Measurements from ENCODE around the gene SSRP1.
A peak's percentile ranks its signal among the peaks of the same experiment; 100 is the strongest.

SSRP1 gene

DNA sequence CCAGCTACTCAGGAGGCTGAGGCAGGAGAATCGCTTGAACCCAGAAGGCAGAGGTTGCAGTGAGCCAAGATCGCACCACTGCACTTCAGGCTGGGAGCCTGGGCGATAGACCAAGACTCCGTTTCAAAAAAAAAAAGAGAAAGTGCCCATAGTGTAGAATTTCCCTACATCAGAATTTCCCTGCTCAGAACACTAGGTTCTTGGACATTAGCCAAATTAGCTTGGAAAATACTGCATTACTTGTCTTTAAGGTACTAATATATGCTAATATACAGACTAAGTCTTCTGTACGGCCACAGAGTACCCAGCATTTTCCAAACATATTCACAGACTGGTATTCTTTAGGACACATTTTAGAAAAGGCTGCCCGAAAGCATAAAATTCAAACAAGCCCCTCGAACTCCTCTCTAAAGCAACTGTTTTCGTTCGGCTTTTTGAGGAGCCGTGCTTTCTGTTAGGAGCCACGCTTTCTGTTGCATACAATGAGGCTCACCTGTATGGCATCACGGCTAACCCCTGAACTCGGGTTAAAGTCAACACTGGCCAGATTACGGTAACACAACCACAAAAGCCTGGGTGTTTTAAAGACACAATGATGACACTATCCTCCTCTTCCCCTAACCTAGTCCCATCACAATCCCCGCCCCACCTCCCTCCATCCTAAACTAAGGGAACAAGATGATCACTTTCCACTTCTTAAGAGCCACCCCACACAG, 29.4 kb downstream of the SSRP1 start:
- H2AK5ac ChIP-seq (ENCODE audit: low read length): no peak overlapping the region
- H4K12ac ChIP-seq (ENCODE audit: low read depth, low read length): no peak overlapping the region
- no peak overlapping the region for H3K14ac ChIP-seq (ENCODE audit: low read length)
- DNase-seq: no peak
- no peak overlapping the region for H3K27ac ChIP-seq (ENCODE audit: low read depth, low read length)
- H3K79me1 ChIP-seq (ENCODE audit: low read length): peaks cover 14% of the 10 kb centered on the region
- no peak overlapping the region for H3K18ac ChIP-seq (ENCODE audit: low read length)
- no peak overlapping the region for H3K4me3 ChIP-seq (ENCODE audit: low read depth, low read length)
- no peak overlapping the region for H4K8ac ChIP-seq (ENCODE audit: low read depth, low read length)
- no peak overlapping the region for H3K4me2 ChIP-seq (ENCODE audit: low read length)
- H3K79me2 ChIP-seq (ENCODE audit: control insufficient read depth, insufficient read depth, low read length, poor library complexity): peaks cover 30% of the 10 kb centered on the region
- WGBS (ENCODE audit: extremely low coverage, insufficient coverage, insufficient read length): 100% methylated on average over 1 of the region's 15 CpGs
- no peak overlapping the region for H2BK120ac ChIP-seq (ENCODE audit: insufficient read depth, low read length, poor library complexity)
- H3K27me3 ChIP-seq (ENCODE audit: insufficient read depth, low read length): no peaks in the 10 kb centered on the region
- H3K23ac ChIP-seq (ENCODE audit: low read length): no peak overlapping the region
- H3K4ac ChIP-seq (ENCODE audit: low read depth, low read length): peak overlapping the region; percentile 35
- H2AFZ ChIP-seq (ENCODE audit: insufficient read depth, low read length, poor library complexity): no peak overlapping the region
- peaks cover 38 to 55% of the 10 kb centered on the region in 2 experiments for H3K4me1 ChIP-seq (ENCODE audit: control insufficient read depth in 1 of 2, insufficient read depth in 2 of 2, low read length in 2 of 2)
- no peak overlapping the region for H2BK5ac ChIP-seq (ENCODE audit: low read depth, low read length, poor library complexity)
- H3K36me3 ChIP-seq (ENCODE audit: control insufficient read depth in 1 of 2, insufficient read depth in 2 of 2, low read length in 2 of 2): peaks cover 73 to 78% of the 10 kb centered on the region in 2 experiments
- H4K91ac ChIP-seq (ENCODE audit: low read depth, low read length): no peak overlapping the region
- no peak overlapping the region for H3K9ac ChIP-seq (ENCODE audit: low read length)
- no peak overlapping the region for H2BK12ac ChIP-seq (ENCODE audit: low read length)
- H3K9me3 ChIP-seq (ENCODE audit: insufficient read depth, low read depth, low read length): no peaks in the 10 kb centered on the region

DNA sequence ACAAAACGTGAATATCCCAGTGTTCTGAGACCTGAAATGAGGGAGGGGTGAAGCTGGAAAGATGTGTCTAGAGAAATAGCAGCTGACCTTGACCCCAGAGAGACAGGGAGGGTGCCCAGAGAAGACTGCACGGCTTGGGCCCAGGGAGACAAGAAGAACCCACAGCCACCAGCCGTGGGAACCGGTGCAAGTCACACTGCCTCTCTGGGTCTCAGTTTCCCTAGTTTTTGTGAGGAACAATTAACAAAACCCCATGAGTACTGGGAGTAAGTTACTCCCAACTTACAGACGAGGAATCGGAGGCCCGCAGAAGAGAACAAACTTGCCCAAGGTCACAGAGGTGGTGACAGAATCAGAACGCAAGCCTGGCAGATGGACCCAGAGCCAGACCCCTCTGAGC, 30.2 kb downstream of the SSRP1 start:
- H3K27me3 ChIP-seq (ENCODE audit: insufficient read depth, low read length): no peaks in the 10 kb centered on the region
- H3K18ac ChIP-seq (ENCODE audit: low read length): no peak overlapping the region
- no peak overlapping the region for H2AFZ ChIP-seq (ENCODE audit: insufficient read depth, low read length, poor library complexity)
- no peak overlapping the region for H3K4me3 ChIP-seq (ENCODE audit: low read depth, low read length)
- WGBS (ENCODE audit: extremely low coverage, insufficient coverage, insufficient read length): no CpG with 5 or more reads among the region's 8 CpGs
- H4K91ac ChIP-seq (ENCODE audit: low read depth, low read length): no peak overlapping the region
- no peak overlapping the region for H3K23ac ChIP-seq (ENCODE audit: low read length)
- no peak overlapping the region for H2BK120ac ChIP-seq (ENCODE audit: insufficient read depth, low read length, poor library complexity)
- no peak overlapping the region for H3K27ac ChIP-seq (ENCODE audit: low read depth, low read length)
- no peak overlapping the region for H2BK5ac ChIP-seq (ENCODE audit: low read depth, low read length, poor library complexity)
- H3K79me2 ChIP-seq (ENCODE audit: control insufficient read depth, insufficient read depth, low read length, poor library complexity): peaks cover 28% of the 10 kb centered on the region
- no peak overlapping the region for H3K9ac ChIP-seq (ENCODE audit: low read length)
- H4K8ac ChIP-seq (ENCODE audit: low read depth, low read length): no peak overlapping the region
- H3K36me3 ChIP-seq (ENCODE audit: control insufficient read depth in 1 of 2, insufficient read depth in 2 of 2, low read length in 2 of 2): peaks cover 79 to 82% of the 10 kb centered on the region in 2 experiments
- H3K14ac ChIP-seq (ENCODE audit: low read length): no peak overlapping the region
- peaks cover 32 to 48% of the 10 kb centered on the region in 2 experiments for H3K4me1 ChIP-seq (ENCODE audit: control insufficient read depth in 1 of 2, insufficient read depth in 2 of 2, low read length in 2 of 2)
- peaks cover 7% of the 10 kb centered on the region for H3K79me1 ChIP-seq (ENCODE audit: low read length)
- H3K9me3 ChIP-seq (ENCODE audit: insufficient read depth, low read depth, low read length): no peaks in the 10 kb centered on the region
- H4K12ac ChIP-seq (ENCODE audit: low read depth, low read length): no peak overlapping the region
- H2BK12ac ChIP-seq (ENCODE audit: low read length): no peak overlapping the region
- peak overlapping the region; percentile 26 for H3K4ac ChIP-seq (ENCODE audit: low read depth, low read length)
- no peak for DNase-seq
- H3K4me2 ChIP-seq (ENCODE audit: low read length): no peak overlapping the region
- H2AK5ac ChIP-seq (ENCODE audit: low read length): no peak overlapping the region

DNA sequence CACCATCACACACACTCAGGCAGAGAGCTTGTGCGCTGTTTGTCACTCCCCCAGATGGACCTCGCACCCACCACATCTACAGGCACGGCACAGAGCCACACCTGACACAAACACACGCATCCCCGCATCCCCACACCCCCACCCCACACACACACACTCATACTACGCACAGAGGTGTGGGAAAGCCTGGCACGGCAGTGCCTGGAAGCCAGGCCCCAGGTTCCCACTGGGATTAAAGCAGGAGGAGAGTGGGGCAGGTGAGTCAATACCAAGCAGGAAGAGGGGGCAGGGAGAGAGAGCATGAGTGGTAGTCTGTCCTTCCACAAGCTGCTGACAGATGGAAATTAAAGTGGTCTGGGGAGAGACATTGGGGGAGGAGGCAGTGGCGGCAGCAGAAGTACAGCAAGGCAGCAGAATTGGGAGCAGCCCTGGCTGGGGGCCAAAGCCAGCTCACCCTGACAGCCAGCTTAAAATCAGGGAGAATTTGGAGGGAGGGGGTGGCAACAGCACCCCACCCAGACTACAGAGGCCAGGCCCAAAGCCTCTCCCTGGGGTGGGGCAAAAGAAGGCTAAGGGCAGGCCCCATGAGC, 31.6 kb downstream of the SSRP1 start:
- H4K91ac ChIP-seq (ENCODE audit: low read depth, low read length): no peak overlapping the region
- H3K79me2 ChIP-seq (ENCODE audit: control insufficient read depth, insufficient read depth, low read length, poor library complexity): peaks cover 15% of the 10 kb centered on the region
- H3K79me1 ChIP-seq (ENCODE audit: low read length): peaks cover 3% of the 10 kb centered on the region
- no CpG with 5 or more reads among the region's 8 CpGs for WGBS (ENCODE audit: extremely low coverage, insufficient coverage, insufficient read length)
- peak overlapping the region; percentile 47 for H3K18ac ChIP-seq (ENCODE audit: low read length)
- no peak overlapping the region for H2BK5ac ChIP-seq (ENCODE audit: low read depth, low read length, poor library complexity)
- H3K36me3 ChIP-seq (ENCODE audit: control insufficient read depth in 1 of 2, insufficient read depth in 2 of 2, low read length in 2 of 2): peaks cover 79 to 82% of the 10 kb centered on the region in 2 experiments
- H2BK120ac ChIP-seq (ENCODE audit: insufficient read depth, low read length, poor library complexity): no peak overlapping the region
- H3K27ac ChIP-seq (ENCODE audit: low read depth, low read length): peak overlapping the region; percentile 31
- H4K12ac ChIP-seq (ENCODE audit: low read depth, low read length): no peak overlapping the region
- no peak overlapping the region for H3K14ac ChIP-seq (ENCODE audit: low read length)
- no peak for DNase-seq
- H3K23ac ChIP-seq (ENCODE audit: low read length): no peak overlapping the region
- H2BK12ac ChIP-seq (ENCODE audit: low read length): no peak overlapping the region
- no peaks in the 10 kb centered on the region for H3K27me3 ChIP-seq (ENCODE audit: insufficient read depth, low read length)
- no peak overlapping the region for H2AK5ac ChIP-seq (ENCODE audit: low read length)
- no peaks in the 10 kb centered on the region for H3K9me3 ChIP-seq (ENCODE audit: insufficient read depth, low read depth, low read length)
- H3K4ac ChIP-seq (ENCODE audit: low read depth, low read length): no peak overlapping the region
- peaks cover 22 to 39% of the 10 kb centered on the region in 2 experiments for H3K4me1 ChIP-seq (ENCODE audit: control insufficient read depth in 1 of 2, insufficient read depth in 2 of 2, low read length in 2 of 2)
- H2AFZ ChIP-seq (ENCODE audit: insufficient read depth, low read length, poor library complexity): no peak overlapping the region
- H3K4me3 ChIP-seq (ENCODE audit: low read depth, low read length): no peak overlapping the region
- no peak overlapping the region for H3K9ac ChIP-seq (ENCODE audit: low read length)
- H4K8ac ChIP-seq (ENCODE audit: low read depth, low read length): no peak overlapping the region
- peak overlapping the region; percentile 13 for H3K4me2 ChIP-seq (ENCODE audit: low read length)

DNA sequence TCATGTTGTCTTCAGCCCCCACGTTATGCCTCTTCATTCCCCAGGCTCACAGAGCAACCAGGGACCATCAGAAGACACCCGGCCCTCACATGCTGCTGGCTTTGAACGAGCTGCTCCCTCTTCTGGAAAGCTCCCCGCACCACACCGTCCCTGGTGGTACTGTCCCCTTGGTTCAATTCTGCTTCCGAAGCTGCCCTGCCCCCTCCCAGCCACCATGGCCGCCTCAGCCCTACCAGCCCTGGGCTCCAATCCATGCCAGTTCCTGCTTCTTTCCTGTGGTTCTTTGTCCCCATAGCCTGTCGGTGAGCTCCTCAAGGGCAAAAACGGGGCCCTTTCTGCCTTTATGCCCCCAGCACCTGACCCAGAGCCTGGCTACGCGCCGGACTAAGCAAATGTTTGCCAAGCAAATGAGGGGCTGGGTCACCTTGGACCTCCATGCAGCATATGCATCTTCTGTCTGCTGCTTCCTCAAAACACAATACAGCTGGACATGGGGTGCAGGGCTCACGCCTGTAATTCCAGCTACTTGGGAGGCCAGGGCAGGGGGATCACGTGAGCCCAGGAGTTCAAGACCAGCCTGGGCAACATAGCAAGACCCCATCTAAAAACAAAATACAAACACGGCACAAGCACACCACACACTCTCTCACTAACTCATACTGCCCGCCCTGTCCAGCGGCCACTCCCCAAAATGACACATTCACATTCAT, 32.3 kb downstream of the SSRP1 start:
- Histone ChIP-seq H3K79me1 (ENCODE audit: low read length) (no peaks in the 10 kb centered on the region), H3K9me3 (ENCODE audit: insufficient read depth, low read depth, low read length) (no peaks in the 10 kb centered on the region), H3K27ac (ENCODE audit: low read depth, low read length) (no peak overlapping the region), H2BK5ac (ENCODE audit: low read depth, low read length, poor library complexity) (no peak overlapping the region), H4K91ac (ENCODE audit: low read depth, low read length) (peak overlapping the region; percentile 36), H3K4ac (ENCODE audit: low read depth, low read length) (no peak overlapping the region), H2BK12ac (ENCODE audit: low read length) (no peak overlapping the region), H3K14ac (ENCODE audit: low read length) (peak overlapping the region; percentile 30), H3K4me1 (ENCODE audit: control insufficient read depth in 1 of 2, insufficient read depth in 2 of 2, low read length in 2 of 2) (peaks cover 15 to 33% of the 10 kb centered on the region in 2 experiments), H3K79me2 (ENCODE audit: control insufficient read depth, insufficient read depth, low read length, poor library complexity) (peaks cover 10% of the 10 kb centered on the region), H3K18ac (ENCODE audit: low read length) (peak overlapping the region; percentile 26), H3K36me3 (ENCODE audit: control insufficient read depth in 1 of 2, insufficient read depth in 2 of 2, low read length in 2 of 2) (peaks cover 78 to 80% of the 10 kb centered on the region in 2 experiments), H3K4me3 (ENCODE audit: low read depth, low read length) (no peak overlapping the region), H2AK5ac (ENCODE audit: low read length) (peak overlapping the region; percentile 4), H4K8ac (ENCODE audit: low read depth, low read length) (no peak overlapping the region), H3K9ac (ENCODE audit: low read length) (no peak overlapping the region), H2BK120ac (ENCODE audit: insufficient read depth, low read length, poor library complexity) (no peak overlapping the region), H2AFZ (ENCODE audit: insufficient read depth, low read length, poor library complexity) (no peak overlapping the region), H3K27me3 (ENCODE audit: insufficient read depth, low read length) (no peaks in the 10 kb centered on the region), H4K12ac (ENCODE audit: low read depth, low read length) (no peak overlapping the region), H3K4me2 (ENCODE audit: low read length) (no peak overlapping the region), H3K23ac (ENCODE audit: low read length) (no peak overlapping the region)
- WGBS (ENCODE audit: extremely low coverage, insufficient coverage, insufficient read length): no CpG with 5 or more reads among the region's 17 CpGs
- DNase-seq: no peak
